Measurements from ENCODE around the gene RAB44. TPM values are rescaled to one million over a fixed set of nuclear protein-coding genes. Genes with fewer than 3 reads are reported as not detected.
"Not testable (repeated sequence)": the region's sequence is repeated elsewhere in the genome, so short reads cannot be mapped to it uniquely, and the experiment has no call there.

Gene RAB44
- total RNA-seq, 1 experiment from 2014 or later = not detected

DNA sequence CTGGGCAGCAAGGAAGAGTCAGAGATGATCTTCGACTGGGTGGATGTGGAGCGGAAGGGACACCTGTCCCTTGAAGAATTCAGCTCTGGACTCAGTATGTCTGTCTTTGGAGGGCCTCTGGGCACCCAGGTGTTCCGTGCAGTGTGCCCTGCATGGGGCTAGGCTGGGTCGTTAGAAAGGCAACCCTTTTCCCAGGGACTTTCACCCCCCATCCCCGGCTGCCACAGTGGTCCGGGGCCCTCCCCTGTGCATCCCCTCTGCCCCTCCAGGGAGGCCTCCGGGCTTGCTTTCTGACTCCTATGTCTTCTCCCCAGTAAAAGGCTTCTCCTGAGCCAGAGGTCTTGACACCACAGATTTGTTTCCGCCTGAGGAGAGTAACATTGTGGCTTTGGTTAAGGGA lies 16.2 kb downstream of the RAB44 start:
- DNase-seq (ENCODE audit: low read depth) = no peak

DNA sequence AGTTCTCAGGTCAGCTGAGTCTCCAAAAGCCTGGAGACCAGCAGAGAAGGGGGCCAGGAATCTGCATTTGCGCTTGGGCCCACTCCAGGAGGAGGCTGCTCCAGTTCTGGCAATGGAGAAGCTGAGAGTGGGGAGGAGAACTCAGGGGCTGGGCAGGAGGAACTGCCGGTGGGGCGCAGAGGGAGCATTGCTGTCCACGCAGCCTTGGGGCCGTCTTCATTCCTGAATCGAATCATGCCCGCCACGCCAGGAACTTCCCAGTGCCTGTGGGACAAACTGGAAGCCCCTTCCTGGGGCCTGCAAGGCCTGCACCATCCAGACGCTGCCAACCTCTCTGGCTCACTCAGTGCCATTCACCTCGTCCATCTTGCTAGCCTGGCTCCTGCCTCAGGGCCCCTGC lies 16.9 kb downstream of the RAB44 start:
- DNase-seq (ENCODE audit: low read depth) = no peak

DNA sequence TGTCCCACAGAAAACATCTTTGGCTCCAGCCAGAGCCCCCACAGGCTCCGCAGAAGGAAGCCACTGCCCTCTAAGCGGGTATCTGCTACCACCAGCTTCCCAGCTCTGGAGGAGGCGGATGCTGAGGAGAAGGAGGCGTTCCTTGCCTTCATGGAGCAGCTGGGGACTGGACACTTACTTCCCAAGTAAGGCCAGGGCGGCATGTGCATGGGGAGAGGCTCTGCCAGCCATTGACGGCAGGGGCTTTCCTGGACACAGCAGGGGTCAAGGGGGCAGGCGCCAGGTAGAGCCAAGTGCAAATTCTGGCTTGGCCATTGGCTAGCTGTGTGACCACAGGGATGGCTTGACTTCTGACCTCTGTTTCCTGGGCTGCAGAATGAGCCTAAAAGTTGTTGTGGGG lies 17.8 kb downstream of the RAB44 start:
- DNase-seq (ENCODE audit: low read depth) = no peak

DNA sequence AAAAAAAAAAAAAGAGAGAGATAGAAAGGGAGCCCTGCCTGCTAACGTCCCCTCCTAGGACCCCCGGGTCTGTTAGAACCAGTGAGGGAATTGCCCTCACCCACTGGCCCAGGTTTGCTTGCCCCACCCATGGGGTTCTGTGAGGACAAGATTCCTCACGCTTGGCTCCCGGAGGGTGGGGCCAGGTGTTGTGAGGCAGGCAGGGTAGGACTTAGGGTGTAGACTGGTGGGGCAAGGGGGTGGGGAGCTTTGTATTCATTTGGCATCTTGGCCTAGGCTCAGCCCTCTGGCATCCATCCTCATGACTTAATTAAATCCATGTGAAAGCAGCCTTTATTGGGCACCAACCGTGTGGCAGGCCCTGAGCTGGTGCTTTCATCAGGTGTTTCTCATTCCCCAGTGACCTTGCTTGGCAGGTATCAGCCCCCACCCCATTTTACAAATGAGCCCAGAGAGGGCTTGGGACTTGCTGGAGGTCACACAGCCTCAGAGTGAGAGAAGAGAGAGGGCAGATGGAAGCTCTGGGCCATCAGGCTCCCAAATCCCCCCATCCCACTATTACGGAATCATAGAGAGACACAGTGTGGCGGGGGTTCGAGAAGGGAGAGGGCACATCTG lies 19.0 kb downstream of the RAB44 start:
- DNase-seq (ENCODE audit: low read depth) = no peak

DNA sequence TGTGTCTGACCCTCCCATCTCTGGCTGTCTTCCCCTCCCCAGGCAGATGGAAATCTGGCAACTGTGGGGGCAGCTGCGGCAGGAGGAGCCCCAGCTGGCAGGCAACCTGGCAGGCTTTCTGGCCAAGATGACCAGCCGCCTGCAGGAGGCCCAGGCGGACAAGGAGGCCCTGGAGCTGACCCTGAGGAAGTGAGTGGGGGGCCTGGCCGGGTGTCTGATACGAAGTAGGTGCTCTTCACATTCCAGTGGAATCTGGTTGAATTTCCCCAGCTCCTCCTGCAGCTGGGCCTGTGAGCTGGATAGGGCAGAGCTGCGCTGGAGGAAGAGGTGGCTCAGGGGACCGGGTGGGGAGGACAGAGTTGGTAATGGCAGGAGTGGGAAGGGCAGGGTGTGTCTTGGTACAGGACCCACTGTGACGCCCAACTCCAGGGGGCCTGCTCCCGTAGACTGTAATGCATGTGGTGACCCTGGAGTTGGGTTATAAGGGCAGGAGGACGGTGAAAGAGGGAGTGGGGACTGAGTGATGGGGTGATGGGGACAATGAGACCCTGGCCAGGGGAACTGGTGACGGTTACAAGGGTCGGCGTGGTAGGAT lies 19.7 kb downstream of the RAB44 start:
- no peak for DNase-seq (ENCODE audit: low read depth)

DNA sequence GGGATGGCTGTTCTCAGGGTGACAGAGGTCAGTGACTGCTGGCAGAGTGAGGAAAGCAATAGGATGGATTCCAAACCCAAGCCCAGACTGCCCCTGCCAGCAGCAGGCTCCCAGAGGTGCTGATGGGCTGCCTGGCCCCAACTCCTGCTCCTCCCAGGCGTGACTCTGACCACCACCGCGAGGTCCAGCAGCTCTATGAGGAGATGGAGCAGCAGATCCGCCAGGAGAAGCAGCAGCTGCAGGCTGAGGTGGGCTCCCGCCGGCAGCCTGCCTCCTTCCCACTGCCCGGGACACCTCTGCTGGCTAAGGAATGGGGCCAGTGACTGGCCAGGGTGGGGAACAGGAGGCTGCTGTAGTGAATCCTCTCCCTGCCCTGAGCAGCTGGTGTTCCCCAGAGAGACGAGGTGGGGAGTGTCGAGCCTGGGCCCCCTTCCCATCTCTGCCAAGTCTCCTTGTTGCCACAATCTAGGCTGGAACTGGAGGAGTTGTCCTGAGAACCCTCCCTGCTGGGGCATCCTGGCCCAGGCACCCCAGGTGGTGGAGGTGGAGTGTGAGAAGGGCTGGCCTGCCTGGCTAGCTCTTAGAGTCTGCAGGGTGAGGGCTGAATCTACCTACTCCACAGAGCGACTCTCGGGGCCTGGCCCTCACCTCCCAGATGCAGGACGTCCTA lies 20.4 kb downstream of the RAB44 start:
- DNase-seq (ENCODE audit: low read depth) = no peak

DNA sequence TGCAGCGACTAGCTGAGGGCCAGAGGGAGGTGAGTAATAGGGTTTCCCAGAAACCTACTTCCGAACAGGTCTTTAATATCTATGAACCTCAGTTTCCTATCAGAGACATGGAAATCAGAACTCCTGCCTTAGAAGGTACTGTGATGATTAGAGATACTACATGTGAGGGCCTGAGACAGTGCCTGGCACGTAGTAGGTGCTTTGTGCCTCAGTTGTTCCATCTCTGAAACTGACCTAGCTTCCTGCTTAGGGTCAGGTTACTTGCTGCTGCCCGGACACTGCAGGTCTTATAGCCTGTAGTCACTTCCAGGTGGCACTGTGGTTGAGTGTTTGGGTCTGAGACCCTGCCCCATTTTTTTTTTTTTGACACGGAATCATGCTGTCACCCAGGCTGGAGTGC lies 20.9 kb downstream of the RAB44 start:
- DNase-seq (ENCODE audit: low read depth) = no peak

DNA sequence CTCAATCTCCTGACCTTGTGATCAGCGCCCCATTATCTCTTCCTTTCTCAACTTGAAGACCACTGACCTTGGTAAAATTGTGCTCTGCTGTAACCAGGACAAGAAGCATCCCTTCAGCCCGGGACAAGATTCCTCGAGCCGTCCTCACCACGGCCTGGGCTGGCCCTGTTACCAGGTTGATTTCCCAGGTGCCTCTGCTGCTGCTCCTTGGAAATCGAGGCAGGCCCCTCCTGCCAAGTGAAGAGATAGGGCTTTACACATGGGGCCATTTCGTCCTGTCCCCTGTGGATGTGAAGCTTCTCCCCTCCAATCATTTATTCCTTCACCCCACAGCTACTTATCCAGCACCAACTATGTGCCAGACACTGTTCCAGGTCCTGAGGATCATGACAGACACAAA lies 21.5 kb downstream of the RAB44 start:
- DNase-seq (ENCODE audit: low read depth) = no peak

DNA sequence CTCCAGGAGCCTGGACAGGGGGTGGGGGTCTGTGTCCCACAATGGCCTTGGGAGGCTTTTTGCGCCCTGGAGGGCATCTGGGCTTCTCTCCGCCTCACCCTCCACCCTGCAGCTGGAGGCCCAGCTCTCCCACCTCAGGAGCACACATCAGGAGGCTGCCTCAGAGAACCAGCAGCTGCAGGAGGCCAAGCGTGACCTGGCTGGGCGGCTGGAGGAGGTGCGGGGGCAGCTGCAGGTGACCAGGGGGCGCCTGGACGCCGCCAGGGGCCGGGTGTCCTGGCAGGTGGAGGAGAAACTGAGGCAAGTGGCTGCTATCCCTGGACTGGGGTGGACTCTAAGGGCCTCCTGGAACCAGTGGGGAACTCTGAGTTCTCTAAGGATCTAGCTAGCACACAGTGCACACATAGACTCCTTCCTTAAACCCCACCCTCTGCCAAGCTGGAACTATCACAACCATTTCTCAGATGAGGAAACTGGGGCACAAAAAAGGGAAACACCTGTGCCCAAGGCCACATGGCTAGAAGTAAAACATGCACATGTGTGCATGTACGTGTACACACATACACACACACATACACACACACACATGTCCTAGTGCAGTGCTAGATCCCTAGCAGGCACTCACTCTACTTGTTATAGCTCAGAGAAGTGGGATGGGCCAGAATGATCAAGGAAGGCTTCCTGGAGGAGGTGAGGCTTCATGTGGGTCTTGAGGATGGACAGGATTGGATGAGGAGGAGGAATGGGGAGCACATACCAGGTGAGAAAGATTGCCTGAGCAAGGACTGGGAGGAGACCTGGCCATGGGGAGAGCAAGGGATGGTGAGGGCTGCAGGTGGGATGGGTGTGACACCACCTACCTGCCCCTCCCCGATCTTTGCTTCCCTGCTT lies 22.9 kb downstream of the RAB44 start:
- DNase-seq (ENCODE audit: low read depth) = no peak

DNA sequence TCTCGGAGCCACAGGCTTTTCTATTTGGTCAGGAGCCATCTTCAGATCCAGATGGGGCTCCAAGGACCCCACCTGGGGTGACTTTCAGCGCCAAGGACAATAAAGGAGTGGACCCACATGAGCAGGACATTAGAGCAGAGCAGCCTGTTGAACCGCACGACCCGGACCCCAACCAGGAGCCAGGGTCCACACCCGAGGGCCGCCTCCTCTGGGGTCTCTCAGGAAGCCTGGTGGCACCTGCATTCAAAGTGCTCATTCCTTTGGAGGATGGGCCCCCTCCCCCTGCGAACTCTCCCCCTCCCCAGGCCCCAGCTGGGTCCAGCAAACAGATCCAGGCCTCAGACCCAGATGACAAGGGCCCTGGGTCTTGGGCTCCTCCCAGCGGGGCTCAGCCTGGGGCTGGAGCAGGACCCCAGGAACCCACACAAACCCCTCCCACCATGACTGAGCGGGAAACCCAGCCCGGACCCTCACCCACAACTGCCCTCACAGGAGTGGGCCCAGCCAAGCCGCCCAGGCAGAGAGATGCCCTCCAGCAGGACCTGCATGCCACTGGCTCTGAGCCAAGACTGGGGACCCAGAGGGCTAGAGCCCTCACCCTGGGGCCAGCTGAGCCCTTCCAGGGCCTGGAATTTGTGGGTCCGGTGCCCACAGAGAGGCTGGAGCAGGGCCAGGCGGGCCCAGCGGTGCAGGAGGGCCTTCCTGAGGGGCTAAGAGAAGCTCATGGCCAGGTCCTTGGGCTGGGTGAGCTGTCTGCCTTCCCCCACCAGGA lies 23.9 kb downstream of the RAB44 start:
- no peak for DNase-seq (ENCODE audit: low read depth)

DNA sequence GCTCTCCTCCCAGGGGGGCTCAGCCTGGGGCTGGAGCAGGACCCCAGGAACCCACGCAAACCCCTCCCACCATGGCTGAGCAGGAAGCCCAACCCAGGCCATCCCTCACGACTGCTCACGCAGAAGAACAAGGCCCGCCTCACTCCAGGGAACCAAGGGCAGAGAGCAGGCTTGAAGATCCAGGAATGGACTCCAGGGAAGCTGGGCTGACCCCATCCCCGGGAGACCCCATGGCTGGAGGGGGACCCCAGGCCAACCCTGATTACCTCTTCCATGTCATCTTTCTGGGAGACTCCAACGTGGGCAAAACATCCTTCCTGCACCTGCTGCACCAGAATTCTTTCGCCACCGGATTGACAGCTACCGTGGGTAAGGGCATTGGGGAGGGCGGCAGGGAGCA lies 24.7 kb downstream of the RAB44 start:
- DNase-seq (ENCODE audit: low read depth) = no peak

DNA sequence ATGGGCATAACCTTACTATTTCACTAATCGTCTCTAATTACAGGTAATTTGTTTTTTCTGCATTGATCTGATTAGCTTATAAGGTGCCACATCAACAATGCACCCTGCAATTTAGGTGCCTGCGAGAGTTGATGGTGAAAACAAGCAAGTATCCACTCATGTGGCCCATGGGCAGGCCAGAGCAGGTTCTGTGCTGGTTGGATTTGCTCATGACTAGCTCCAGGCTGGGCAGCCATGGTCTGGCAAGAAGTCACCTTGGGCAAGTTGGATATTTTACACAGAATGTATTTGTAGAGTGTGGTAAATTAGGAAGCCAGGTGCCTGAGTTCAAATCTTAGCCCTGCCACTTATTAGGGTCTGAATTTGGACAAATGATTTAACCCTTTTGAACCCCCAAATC lies 25.3 kb downstream of the RAB44 start:
- no peak for DNase-seq (ENCODE audit: low read depth)

DNA sequence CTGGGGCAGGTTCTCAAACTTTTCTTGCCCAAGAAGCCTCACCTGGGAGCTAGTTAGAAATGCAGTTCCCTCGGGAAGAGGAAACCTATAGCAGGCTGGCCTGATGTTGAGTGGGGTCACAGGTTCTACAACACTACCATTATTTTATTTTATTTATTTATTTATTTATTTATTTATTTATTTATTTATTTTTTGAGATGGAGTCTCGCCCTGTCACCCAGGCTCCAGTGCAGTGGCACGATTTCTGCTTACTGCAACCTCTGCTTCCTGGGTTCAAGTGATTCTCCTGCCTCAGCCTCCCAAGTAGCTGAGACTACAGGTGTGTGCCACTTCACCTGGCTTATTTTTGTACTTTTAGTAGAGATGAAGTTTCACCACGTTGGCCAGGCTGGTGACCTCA lies 26.4 kb downstream of the RAB44 start:
- not testable (repeated sequence) for DNase-seq (ENCODE audit: low read depth)

DNA sequence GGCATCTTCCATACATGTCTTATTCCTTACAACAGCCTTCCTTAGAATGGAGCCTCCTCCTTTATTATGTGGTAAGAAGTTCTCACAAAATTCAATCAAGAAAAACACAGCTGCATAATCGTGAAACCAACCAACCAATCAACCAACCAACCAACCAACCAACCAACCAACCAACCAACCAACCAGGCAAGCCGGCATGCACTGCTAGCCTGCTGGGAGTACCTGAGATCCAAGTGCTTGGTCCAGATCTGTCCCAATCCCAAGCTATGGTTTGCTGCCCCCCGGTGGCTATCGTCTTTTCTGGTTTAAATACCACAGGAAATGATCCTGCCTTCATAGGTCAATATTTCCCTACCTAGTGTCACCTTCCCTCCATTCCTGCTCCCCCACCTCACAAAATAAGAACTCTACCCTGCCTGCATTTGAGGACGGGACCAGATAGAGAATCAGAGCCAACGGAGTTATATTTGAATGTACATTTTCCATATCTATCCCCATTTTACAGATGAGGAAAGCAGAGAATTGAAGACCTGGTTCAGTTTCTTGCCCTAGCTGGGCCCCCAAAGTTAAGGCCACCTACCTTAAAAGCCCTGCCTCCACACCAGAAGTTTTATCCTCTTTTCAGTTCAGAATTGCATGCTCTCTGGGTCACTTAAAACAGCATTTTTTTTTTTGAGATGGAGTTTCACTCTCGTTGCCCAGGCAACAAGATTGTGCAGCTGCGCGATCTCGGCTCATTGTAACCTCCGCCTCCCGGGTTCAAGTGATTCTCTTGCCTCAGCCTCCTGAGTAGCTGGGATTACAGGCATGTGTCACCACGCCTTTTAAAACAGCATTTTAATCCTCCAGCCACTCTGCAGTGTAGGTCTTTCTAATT lies 27.1 kb downstream of the RAB44 start:
- peak; percentile 55 for DNase-seq (ENCODE audit: low read depth)

DNA sequence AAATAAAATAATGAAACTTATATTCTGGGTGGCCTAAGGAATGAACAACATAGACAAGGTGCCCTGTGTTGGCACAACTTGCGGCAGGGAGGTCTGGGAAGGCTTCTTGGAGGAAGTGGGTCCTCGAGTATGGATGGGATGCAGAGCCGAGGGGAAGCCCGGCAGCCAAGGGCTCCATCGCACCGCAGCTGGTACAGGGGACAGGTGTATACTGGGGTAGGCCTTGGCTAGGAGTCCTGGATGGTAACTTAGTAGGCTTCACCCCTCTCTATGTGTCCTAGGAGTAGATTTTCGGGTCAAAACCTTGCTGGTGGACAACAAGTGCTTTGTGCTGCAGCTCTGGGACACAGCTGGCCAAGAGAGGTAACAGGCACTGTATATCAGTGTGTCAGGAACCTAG lies 28.0 kb downstream of the RAB44 start:
- no peak for DNase-seq (ENCODE audit: low read depth)

DNA sequence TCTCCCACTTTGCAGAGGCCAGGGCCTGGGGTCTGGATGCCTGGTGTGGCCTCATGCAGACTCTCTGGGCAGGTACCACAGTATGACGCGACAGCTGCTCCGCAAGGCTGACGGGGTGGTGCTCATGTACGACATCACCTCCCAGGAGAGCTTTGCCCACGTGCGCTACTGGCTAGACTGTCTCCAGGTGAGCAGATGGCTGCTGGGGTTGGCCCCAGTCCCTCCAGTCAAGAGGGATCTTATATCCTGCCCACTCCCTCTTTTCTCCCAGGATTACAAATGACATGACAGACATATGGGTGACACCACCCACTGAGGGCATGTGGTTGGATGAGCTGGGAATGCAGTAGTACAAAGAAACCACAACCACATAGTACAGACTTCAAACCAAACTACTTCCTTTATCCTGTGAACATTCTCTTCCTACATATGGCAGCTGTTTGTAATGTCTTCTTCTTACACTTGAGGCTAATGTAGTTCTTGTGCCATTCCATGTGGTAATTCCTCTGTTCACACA lies 29.9 kb downstream of the RAB44 start:
- peak; percentile 68 for DNase-seq (ENCODE audit: low read depth)

DNA sequence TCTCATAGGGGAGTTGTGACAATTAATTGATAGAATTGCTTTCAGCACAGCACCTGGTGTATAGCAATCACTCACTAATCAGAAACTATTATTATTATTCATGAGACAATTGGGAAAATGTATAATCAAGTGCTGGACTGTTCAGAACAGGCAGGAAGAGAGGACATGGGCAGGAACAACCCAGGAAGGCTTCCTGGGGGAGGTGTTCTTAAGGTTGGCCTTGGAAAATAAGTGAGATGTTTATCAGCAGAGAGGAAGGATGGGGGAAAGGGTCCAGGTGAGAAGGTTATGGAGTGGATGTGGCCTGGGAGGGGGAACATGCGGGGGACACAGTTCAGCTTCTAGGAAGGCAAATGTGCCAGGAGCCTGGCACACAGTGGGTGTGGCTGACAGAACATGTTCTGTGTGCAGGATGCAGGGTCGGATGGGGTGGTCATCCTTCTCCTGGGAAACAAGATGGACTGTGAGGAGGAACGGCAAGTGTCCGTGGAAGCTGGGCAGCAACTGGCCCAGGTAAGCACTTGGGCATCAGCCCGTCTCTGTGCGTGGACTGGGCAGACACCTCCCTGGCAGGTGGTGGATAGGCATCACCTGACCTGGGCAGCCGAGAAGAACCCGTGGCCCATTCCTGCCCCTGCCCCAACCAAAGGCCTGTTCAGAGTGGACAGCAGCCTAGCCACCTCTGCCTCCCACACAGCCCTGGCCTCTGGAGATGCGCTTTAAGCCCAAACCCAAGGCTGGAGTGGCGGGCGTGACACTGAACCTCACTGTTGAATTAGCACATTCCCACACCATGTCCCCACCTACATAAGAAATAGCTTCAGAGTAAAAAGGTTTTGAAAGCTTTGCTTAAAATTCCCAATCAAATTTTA lies 30.9 kb downstream of the RAB44 start:
- no peak for DNase-seq (ENCODE audit: low read depth)

DNA sequence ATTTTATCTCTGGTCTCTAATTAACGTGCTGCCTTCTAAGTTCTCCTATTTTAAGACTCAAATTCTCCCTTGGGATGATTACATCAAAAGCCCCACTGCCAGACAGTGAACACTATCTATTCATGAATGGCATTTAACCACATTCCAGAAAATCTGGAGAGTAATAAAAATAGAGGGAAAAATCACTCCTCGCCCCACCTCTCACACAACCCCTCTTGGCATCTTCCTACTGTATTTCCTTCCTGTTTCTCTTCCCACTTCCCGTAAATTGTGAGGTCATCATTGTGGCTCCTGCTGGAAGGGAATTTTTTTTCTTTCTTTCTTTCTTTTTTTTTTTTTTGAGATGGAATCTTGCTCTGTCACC lies 31.5 kb downstream of the RAB44 start:
- no peak for DNase-seq (ENCODE audit: low read depth)

Data from HT1080 (cell line).